ENCODE results near the gene MOSPD3. TPM values are rescaled to one million over a fixed set of nuclear protein-coding genes. Genes with fewer than 3 reads are reported as not detected.

Gene MOSPD3
- total RNA-seq, 2 experiments from 2014 or later = 10.4 to 12.0 TPM

DNA sequence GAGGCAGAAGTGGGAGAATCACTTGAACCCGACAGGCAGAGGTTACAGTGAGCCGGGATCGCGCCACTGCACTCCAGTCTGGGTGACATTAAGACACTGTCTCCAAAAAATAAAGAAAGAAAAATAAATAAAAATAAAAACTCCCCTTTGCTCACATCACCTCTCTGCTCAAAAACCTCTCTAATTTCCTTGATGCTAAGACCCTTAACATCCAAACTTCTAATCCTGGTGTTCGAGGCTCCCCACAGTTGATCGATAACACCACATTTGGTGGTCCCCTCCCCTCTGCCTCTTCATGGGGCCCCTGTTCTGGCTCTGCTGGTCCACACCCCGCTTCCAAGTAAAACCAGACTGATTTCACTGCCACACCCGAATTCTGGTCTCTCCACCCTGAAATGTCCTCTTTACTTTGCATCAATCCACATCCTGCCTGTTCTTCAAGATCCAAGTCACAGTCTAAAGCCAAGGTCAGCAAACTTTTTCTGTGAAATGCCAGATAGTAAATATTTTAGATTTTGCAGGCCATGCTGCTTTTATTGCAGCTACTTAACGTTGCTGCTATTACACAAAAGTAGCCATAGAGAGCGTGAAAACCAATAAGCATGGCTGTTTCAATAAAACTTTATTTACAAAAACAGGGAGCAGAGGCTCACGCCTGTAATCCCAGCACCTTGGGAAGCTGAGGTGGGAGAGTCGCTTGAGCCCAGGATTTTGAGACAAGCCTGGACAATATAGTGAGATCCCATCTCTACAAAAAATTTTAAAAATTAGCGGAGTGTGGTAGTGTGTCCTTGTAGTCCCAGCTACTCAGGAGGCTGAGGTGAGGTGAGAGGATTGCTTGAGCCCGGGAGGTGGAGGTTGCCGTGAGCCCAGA lies 11.8 kb downstream of the MOSPD3 start:
- no peak overlapping the region for H3K4me2 ChIP-seq (ENCODE audit: low read length)
- no peak for DNase-seq (ENCODE audit: low spot score)

GRCh38 chr7:100626055-100626454 lies 13.7 kb downstream of the MOSPD3 start:
- TF ChIP-seq CTCF (conservative IDR thresholded peaks at IDR 0.05; ENCODE audit: low read length) (no peak), EZH2phosphoT487 (IDR thresholded peaks at IDR 0.05; ENCODE audit: borderline replicate concordance, low read depth, low read length) (no peak)
- BruUV-seq (replicated peaks) = no TSS peak
- H3K36me3 ChIP-seq (ENCODE audit: insufficient read depth, low read length) = no peaks in the 10 kb centered on the region
- H3K79me2 ChIP-seq (ENCODE audit: insufficient read depth, low read depth, low read length) = no peaks in the 10 kb centered on the region
- H2AFZ ChIP-seq (ENCODE audit: low read length) = peak overlapping the region; percentile 64; the same call in 1 of the 2 replicates
- ChIA-PET CTCF (ENCODE audit: unreplicated experiment) (interaction anchor here (0.6 to 0.7 kb wide), 4 partner anchors 12 to 693 kb away, joined by 3 to 7 read pairs (median 3); partner anchors contain the start of gene PCOLCE), POLR2A (interaction anchor here (0.6 to 2.2 kb wide), 6 partner anchors 9 to 96 kb away, joined by 3 to 12 read pairs (median 4); partner anchors contain the start of genes MOSPD3 and POP7)
- H3K4me1 ChIP-seq (ENCODE audit: insufficient read depth, low read length, poor library complexity, severe bottlenecking) = peaks cover 12% of the 10 kb centered on the region
- no peaks in the 10 kb centered on the region for H3K9me3 ChIP-seq (ENCODE audit: low read length)
- peak overlapping the region; percentile 94 for H3K4me2 ChIP-seq (ENCODE audit: low read length)
- no peaks in the 10 kb centered on the region for H4K20me1 ChIP-seq (ENCODE audit: insufficient read depth, low read length)
- H3K4me3 ChIP-seq (ENCODE audit: low read depth, low read length, poor library complexity, severe bottlenecking) = peak overlapping the region; percentile 62
- intact Hi-C loops (cut with micrococcal nuclease; ENCODE audit: unreplicated experiment) = loop anchor here (2.0 kb wide), 1 partner anchor 13 kb away; the partner anchor contains the start of gene MOSPD3
- no peaks in the 10 kb centered on the region for H3K9me2 ChIP-seq (ENCODE audit: insufficient read depth, low read length)
- H3K27ac ChIP-seq (ENCODE audit: low read depth, low read length, poor library complexity, severe bottlenecking) = no peak overlapping the region
- DNase-seq (ENCODE audit: low spot score) = no peak

More for the DNA sequence above, 11.8 kb downstream of the MOSPD3 start:
- H3K9me3 ChIP-seq (ENCODE audit: low read length) = no peaks in the 10 kb centered on the region
- intact Hi-C loops (cut with micrococcal nuclease; ENCODE audit: unreplicated experiment) = no loop called here
- ChIA-PET CTCF (ENCODE audit: unreplicated experiment) (no interaction called here), POLR2A (interaction anchor here (1.6 kb wide), 1 partner anchor 12 kb away, joined by 6 read pairs; the partner anchor contains the start of gene MOSPD3)
- BruUV-seq (replicated peaks) = no TSS peak
- H3K4me1 ChIP-seq (ENCODE audit: insufficient read depth, low read length, poor library complexity, severe bottlenecking) = peaks cover 12% of the 10 kb centered on the region
- no peaks in the 10 kb centered on the region for H3K36me3 ChIP-seq (ENCODE audit: insufficient read depth, low read length)
- H3K27ac ChIP-seq (ENCODE audit: low read depth, low read length, poor library complexity, severe bottlenecking) = no peak overlapping the region
- H3K4me3 ChIP-seq (ENCODE audit: low read depth, low read length, poor library complexity, severe bottlenecking) = no peak overlapping the region
- H4K20me1 ChIP-seq (ENCODE audit: insufficient read depth, low read length) = no peaks in the 10 kb centered on the region
- no peaks in the 10 kb centered on the region for H3K9me2 ChIP-seq (ENCODE audit: insufficient read depth, low read length)
- H3K79me2 ChIP-seq (ENCODE audit: insufficient read depth, low read depth, low read length) = no peaks in the 10 kb centered on the region
- TF ChIP-seq CTCF (conservative IDR thresholded peaks at IDR 0.05; ENCODE audit: low read length) (no peak), EZH2phosphoT487 (IDR thresholded peaks at IDR 0.05; ENCODE audit: borderline replicate concordance, low read depth, low read length) (no peak)
- H2AFZ ChIP-seq (ENCODE audit: low read length) = no peak overlapping the region

Measured in OCI-LY7 (cell line).